Endothelial cell of umbilical vein (primary cell): ENCODE results near the gene KDM7A. TPM values are rescaled to one million over a fixed set of nuclear protein-coding genes. Genes with fewer than 3 reads are reported as not detected.

ENCODE experiments used
- BruUV-seq: library from RNA; stranded (reverse); fragments of 400-500 nt; replicated peaks from 2 replicates; lab custom pipeline; 2021; lab: Mats Ljungman, UMichigan
- CTCF ChIA-PET: fragments of 300-600, 350-600 bp; sonication (Branson Sonifier 250); formaldehyde crosslinking; loops from one replicate; lab custom pipeline; 2021; ENCODE audit warnings: antibody characterized with exemption, inconsistent platforms; lab: Charles Lee
- POLR2A ChIA-PET: fragments of 300-600, 350-600 bp; sonication (Branson Sonifier 250); formaldehyde crosslinking; loops from one replicate; lab custom pipeline; 2021; ENCODE audit warnings: antibody characterized with exemption, inconsistent platforms; lab: Charles Lee
- DNase-seq: peaks from one replicate; pipeline ENCODE4 v3.0.0-alpha.2; 2011; ENCODE audit warnings: low read depth, low spot score
- FAIRE-seq: peaks from 2 replicates; lab custom pipeline; 2011; peaks lifted over from hg19 to GRCh38; lab: Jason Lieb, UNC
- H2AFZ ChIP-seq: 2 replicates; pipeline ENCODE4 v1.6.0; 2012; ENCODE audit warnings: low read depth, low read length, control low read depth, inconsistent platforms
- H3K27ac ChIP-seq: 2 replicates; pipeline ENCODE4 v1.5.1; 2011; ENCODE audit warnings: low read depth, mild to moderate bottlenecking, control low read depth, low read length, moderate library complexity; ENCODE audit not compliant: insufficient read depth
- H3K27me3 ChIP-seq, 2 experiments: 2 replicates each; pipeline versions ENCODE4 v1.6.0 to v1.6.1; 2011; ENCODE audit warnings: low read length in 2 of 2, mixed read lengths in 1 of 2; ENCODE audit not compliant: control insufficient read depth in 2 of 2, insufficient read depth in 2 of 2
- H3K36me3 ChIP-seq, 2 experiments: 2 replicates in 1 of 2; 3 replicates in 1 of 2; pipeline ENCODE4 v1.5.1; 2011; ENCODE audit warnings: low read length in 2 of 2, mild to moderate bottlenecking in 1 of 2, moderate library complexity in 1 of 2; ENCODE audit not compliant: control insufficient read depth in 2 of 2, insufficient read depth in 2 of 2; ENCODE audit errors: extremely low read depth in 1 of 2
- H3K4me1 ChIP-seq: 3 replicates; pipeline ENCODE4 v1.5.1; 2011; ENCODE audit warnings: mild to moderate bottlenecking, low read length; ENCODE audit not compliant: control insufficient read depth, insufficient read depth; ENCODE audit errors: extremely low read depth
- H3K4me2 ChIP-seq: 2 replicates; pipeline ENCODE4 v1.6.1; 2011; ENCODE audit warnings: low read length, control low read depth, mixed read lengths; ENCODE audit not compliant: insufficient read depth
- H3K4me3 ChIP-seq, 3 experiments: fragments of 200-600 bp in 1 of 3; sonication (generic), shearing (Covaris generic) in 1 of 3; replicated peaks in 1 of 3; 2 replicates each; pipeline ENCODE4 v1.5.1; 2011 to 2016; ENCODE audit warnings: control low read depth in 3 of 3, low read length in 3 of 3, mild to moderate bottlenecking in 2 of 3, inconsistent platforms in 1 of 3, low read depth in 1 of 3, moderate library complexity in 1 of 3; ENCODE audit not compliant: insufficient read depth in 1 of 3
- H3K79me2 ChIP-seq: 2 replicates; pipeline ENCODE4 v1.6.0; 2012; ENCODE audit warnings: low read length, inconsistent platforms; ENCODE audit not compliant: control insufficient read depth, insufficient read depth
- H3K9ac ChIP-seq: replicated peaks from 2 replicates; pipeline ENCODE3; 2011; ENCODE audit warnings: low read length, control low read depth; ENCODE audit not compliant: insufficient read depth; ENCODE audit errors: extremely low read depth
- H3K9me1 ChIP-seq: replicated peaks from 3 replicates; pipeline ENCODE4 v1.6.0; 2011; ENCODE audit warnings: mild to moderate bottlenecking, low read length; ENCODE audit not compliant: control insufficient read depth, insufficient read depth; ENCODE audit errors: extremely low read depth
- H3K9me3 ChIP-seq: replicated peaks from 2 replicates; pipeline ENCODE4 v1.5.1; 2012; ENCODE audit warnings: low read length, inconsistent platforms; ENCODE audit not compliant: control insufficient read depth, insufficient read depth
- H4K20me1 ChIP-seq: replicated peaks from 2 replicates; pipeline ENCODE3; 2011; ENCODE audit warnings: mild to moderate bottlenecking, low read length; ENCODE audit not compliant: control insufficient read depth, insufficient read depth; ENCODE audit errors: extremely low read depth
- FOS ChIP-seq: IDR thresholded peaks from 2 replicates; pipeline ENCODE4 v1.6.1; 2011; ENCODE audit warnings: mild to moderate bottlenecking, low read length, moderate library complexity, borderline replicate concordance; ENCODE audit not compliant: insufficient read depth
- GATA2 ChIP-seq: IDR thresholded peaks from 2 replicates; pipeline ENCODE4 v1.7.0; 2011; ENCODE audit warnings: low read depth, mild to moderate bottlenecking, moderate library complexity, mixed read lengths, low read length; ENCODE audit not compliant: insufficient read length, insufficient read depth
- MYC ChIP-seq: IDR thresholded peaks from one replicate; pipeline ENCODE4 v1.6.1; 2011; ENCODE audit warnings: mild to moderate bottlenecking, low read depth, low read length
- dilution Hi-C: fragments of 300-500 bp; cut with MboI; formaldehyde crosslinking; loops from one replicate; pipeline ENCODE4 v1.15.0; 2019; ENCODE audit warnings: low sequenced_read_pairs; ENCODE audit not compliant: extremely low pct_ligation_motif_present
- intact Hi-C: fragments of 100-400 bp; cut with micrococcal nuclease; formaldehyde crosslinking; loops from one replicate; pipeline ENCODE4 v1.10.0; 2022
- polyA plus RNA-seq, 4 experiments: library from polyadenylated mRNA; depleted of rRNA in 3 of 4; stranded (reverse) in 3 of 4; unstranded in 1 of 4; fragments of >200 nt; gene quantifications; 2 replicates each; pipeline versions ENCODE4 v1.2.1 to v1.2.3, GENCODE V29; 2011 to 2012; ENCODE audit warnings: missing spikeins in 1 of 4
- small RNA-seq: library from RNA; depleted of rRNA; stranded (forward); fragments of <200 nt; gene quantifications from one replicate; pipeline ENCODE3, GENCODE V24; 2012; ENCODE audit warnings: low replicate concordance, low read depth; ENCODE audit not compliant: insufficient read depth, insufficient read length
- total RNA-seq: library from RNA; stranded (reverse); gene quantifications from 2 replicates; pipeline ENCODE4 v1.2.3, GENCODE V29; 2021

KDM7A gene
- total and polyA plus RNA-seq, 2 donors (not counting 3 experiments of a cell fraction or from before 2014, with no cell fraction given), result 2.4 to 7.3 TPM

DNA sequence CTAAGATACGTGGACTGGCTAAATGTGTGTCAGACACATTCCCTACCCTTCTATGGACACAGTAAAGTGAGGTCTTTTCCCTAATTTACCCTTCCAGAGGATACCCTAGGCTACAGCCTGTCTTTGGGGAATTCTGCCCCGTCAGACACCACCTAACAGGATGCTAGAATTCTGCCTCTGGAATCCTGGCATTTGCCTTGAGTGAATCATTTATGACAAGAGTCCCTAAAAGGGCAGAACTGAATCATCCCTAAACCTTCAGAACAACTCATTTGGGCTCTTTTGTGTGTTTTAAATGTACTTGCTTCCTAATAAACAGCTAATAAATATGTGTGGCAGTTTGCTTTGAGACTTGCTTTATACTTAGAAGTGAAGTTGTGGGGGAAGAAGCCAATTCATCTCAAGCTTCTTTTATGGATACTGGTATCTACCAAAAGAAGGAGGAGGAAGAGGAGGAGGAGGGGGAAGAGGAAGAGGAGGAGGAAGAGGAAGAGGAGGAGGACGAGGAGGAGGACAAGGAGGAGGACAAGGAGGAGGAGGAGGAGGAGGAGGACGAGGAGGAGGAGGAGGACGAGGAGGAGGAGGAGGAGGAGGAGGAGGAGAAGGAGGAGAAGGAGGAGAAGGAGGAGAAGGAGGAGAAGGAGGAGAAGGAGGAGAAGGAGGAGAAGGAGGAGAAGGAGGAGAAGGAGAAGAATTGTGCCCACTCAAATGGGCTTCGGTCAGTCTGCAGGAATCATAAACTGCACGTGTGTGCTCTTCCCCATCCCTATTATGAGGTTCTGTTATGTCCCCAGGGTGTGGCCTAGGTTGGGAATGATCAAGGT is 141.2 kb downstream of the KDM7A start:
- peaks cover 42% of the 10 kb centered on the region for H3K4me1 ChIP-seq
- peak overlapping the region; percentile 10 for H3K4me2 ChIP-seq
- H3K4me3 ChIP-seq, result no peak overlapping the region
- H3K9ac ChIP-seq, result no peak overlapping the region
- H3K9me3 ChIP-seq, result no peaks in the 10 kb centered on the region
- dilution Hi-C loops, result no loop called here
- FAIRE-seq (peak; percentile 68), DNase-seq (peak; percentile 32)
- intact Hi-C loops, result no loop called here
- TF ChIP-seq FOS, result peak; percentile 85
- no peak for TF ChIP-seq GATA2
- TF ChIP-seq MYC, result no peak
- POLR2A ChIA-PET, result no interaction called here
- peaks cover 6 to 16% of the 10 kb centered on the region in 2 experiments for H3K36me3 ChIP-seq
- peaks cover 34% of the 10 kb centered on the region for H3K79me2 ChIP-seq
- no peaks in the 10 kb centered on the region for H3K27me3 ChIP-seq
- no peaks in the 10 kb centered on the region for H4K20me1 ChIP-seq
- H3K27ac ChIP-seq, result peak overlapping the region; percentile 10
- no TSS peak for BruUV-seq
- CTCF ChIA-PET, result interaction anchor here (0.6 to 1.7 kb wide), 3 partner anchors 17 to 24 kb away, joined by 3 to 6 read pairs (median 3); no protein-coding TSS in a partner anchor
- no peak overlapping the region for H2AFZ ChIP-seq
- H3K9me1 ChIP-seq, result no peaks in the 10 kb centered on the region

Small RNAs within 50 kb of the gene (small RNA-seq; reads per million reads assigned to genes)
- not detected for gene RF00019
- gene RNU6-797P, result not detected

Other genes with a start within 250 kb of the KDM7A start
- gene PARP12, start 114.0 kb downstream of the KDM7A start, total RNA-seq, result 52.2 and 65.4 TPM in 2 replicates
- gene PARP12, start 114.0 kb downstream of the KDM7A start, polyA plus RNA-seq, result 83.2 and 89.1 TPM in 2 replicates
- gene SLC37A3, start 221.5 kb upstream of the KDM7A start, total RNA-seq, result 32.7 and 35.3 TPM in 2 replicates
- gene SLC37A3, start 221.5 kb upstream of the KDM7A start, polyA plus RNA-seq, result 47.0 and 59.7 TPM in 2 replicates
- not detected in 2 replicates for gene RAB19, start 227.1 kb upstream of the KDM7A start, total RNA-seq
- not detected in 2 replicates for gene RAB19, start 227.1 kb upstream of the KDM7A start, polyA plus RNA-seq